ENCODE data around the gene VRK1.

VRK1 gene

DNA sequence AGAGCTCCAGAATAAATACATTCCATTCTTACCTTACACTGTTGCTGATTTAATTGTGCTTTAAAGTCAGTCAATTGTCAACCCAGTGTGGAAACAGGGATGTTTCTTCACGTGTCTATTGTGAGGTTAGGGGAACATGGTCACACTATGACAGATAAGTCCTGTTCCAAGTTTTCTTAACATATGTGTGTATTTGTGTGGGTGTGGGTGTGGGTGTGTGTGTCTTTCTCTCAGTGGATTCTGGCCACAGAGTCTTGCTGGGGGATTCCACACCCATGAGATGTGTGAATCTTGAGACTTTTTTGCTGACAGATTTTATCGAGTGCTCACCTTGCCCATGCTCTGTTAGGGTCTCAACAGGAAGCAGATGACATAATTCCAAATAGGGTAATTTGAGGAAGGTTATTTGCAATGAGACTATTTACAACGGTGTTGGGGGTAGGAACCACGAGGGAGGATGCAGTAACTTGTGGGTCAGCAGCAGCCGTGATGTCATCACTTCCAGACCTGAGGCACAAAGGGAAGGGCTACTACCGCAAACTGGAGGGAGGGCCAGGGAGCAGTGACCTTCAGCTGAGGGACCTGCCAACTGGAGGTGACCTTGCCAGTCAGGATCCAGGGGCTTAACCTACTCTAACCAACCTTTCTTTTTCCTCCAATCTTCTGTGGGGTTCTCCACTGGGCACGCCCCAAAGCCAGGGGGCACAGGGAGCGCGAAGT lies 1.9 kb upstream of the VRK1 start:
- DNase-seq (ENCODE audit: low read depth, low spot score): no peak
- H3K4me3 ChIP-seq: no peak overlapping the region
- H3K9ac ChIP-seq (ENCODE audit: insufficient read length): no peak overlapping the region
- no peak for TF ChIP-seq FOXP2 (optimal IDR thresholded peaks at IDR 0.05; ENCODE audit: control extremely low read depth, extremely low read length, insufficient read depth)
- TF ChIP-seq EZH2 (IDR thresholded peaks at IDR 0.05): no peak
- TF ChIP-seq POLR2AphosphoS5 (IDR thresholded peaks at IDR 0.05; ENCODE audit: borderline replicate concordance, low read depth, low read length): no peak
- no peaks in the 10 kb centered on the region for H3K36me3 ChIP-seq (ENCODE audit: insufficient read depth, low read length)
- H3K9me3 ChIP-seq (ENCODE audit: low read depth, low read length): no peaks in the 10 kb centered on the region
- no peak overlapping the region for H3K27ac ChIP-seq

DNA sequence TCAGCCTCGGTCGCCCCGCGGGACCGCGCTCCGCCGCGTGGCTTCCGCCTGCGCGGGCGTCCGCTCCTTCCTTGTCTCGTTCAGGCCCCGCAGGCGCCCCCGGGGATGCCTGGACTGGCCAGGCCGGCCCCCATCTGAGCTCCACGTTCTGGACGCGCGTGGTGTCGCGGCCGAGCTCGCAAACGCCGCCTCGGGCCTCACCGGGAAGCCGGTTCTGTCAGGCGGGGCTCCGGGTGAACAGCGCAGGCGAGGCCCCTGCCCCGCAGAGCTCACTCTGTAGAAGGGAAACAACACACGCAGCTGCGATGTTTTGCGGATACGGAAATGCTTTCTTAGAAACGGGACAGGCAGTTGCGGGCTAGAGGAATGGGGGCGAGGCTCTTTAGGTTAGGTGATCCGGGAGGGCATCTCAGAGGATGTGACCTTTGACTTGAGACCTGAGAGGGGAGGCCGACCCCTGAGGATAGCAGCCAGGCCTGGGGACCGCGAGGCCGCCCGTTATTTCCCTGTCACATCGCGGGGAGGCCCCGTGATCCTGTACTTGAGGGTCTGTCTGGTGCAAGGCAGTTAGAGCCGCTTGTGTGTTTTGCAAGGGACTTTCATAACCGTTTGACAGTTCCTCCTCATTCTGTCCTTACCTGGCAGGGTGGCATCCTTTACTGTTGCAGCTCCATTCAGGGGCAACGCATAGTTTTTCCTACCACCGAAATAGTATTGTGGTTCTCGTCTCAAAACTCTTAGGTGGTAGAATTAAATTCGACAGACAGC lies 584 bp downstream of the VRK1 start:
- peak overlapping the region; percentile 95 for H3K4me3 ChIP-seq
- H3K9me3 ChIP-seq (ENCODE audit: low read depth, low read length): no peaks in the 10 kb centered on the region
- no peak for DNase-seq (ENCODE audit: low read depth, low spot score)
- H3K27ac ChIP-seq: peak overlapping the region; percentile 63; the same call in 1 of the 2 replicates
- no peak for TF ChIP-seq POLR2AphosphoS5 (IDR thresholded peaks at IDR 0.05; ENCODE audit: borderline replicate concordance, low read depth, low read length)
- no peak for TF ChIP-seq EZH2 (IDR thresholded peaks at IDR 0.05)
- no peak for TF ChIP-seq FOXP2 (optimal IDR thresholded peaks at IDR 0.05; ENCODE audit: control extremely low read depth, extremely low read length, insufficient read depth)
- peak overlapping the region; percentile 95 for H3K9ac ChIP-seq (ENCODE audit: insufficient read length)
- no peaks in the 10 kb centered on the region; the same call in 1 of the 2 replicates for H3K36me3 ChIP-seq (ENCODE audit: insufficient read depth, low read length)

DNA sequence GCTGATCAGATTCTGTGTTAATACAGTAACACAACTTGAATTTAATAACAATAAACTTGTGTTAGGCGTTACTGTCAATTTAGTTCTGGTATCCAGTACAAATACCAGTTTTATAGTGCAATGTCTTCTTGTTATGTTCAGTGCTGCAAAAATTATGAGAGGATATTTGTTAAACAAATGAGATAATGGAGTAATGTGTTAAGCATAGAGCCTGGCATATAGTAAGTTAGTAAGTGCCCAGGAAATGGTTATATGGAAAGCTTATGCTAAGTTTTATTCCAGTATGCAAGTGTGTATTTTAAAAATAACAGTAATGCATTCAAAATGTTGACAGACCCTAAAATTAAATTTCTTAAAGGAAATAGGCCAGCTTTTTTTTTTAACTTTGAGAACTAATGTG lies 1.8 kb downstream of the VRK1 start:
- TF ChIP-seq EZH2 (IDR thresholded peaks at IDR 0.05): no peak
- no peak for TF ChIP-seq POLR2AphosphoS5 (IDR thresholded peaks at IDR 0.05; ENCODE audit: borderline replicate concordance, low read depth, low read length)
- no peak for TF ChIP-seq FOXP2 (optimal IDR thresholded peaks at IDR 0.05; ENCODE audit: control extremely low read depth, extremely low read length, insufficient read depth)
- H3K9ac ChIP-seq (ENCODE audit: insufficient read length): peak overlapping the region; percentile 95
- H3K4me3 ChIP-seq: peak overlapping the region; percentile 95
- no peak overlapping the region; the same call in 1 of the 2 replicates for H3K27ac ChIP-seq
- H3K9me3 ChIP-seq (ENCODE audit: low read depth, low read length): no peaks in the 10 kb centered on the region
- no peak for DNase-seq (ENCODE audit: low read depth, low spot score)
- H3K36me3 ChIP-seq (ENCODE audit: insufficient read depth, low read length): no peaks in the 10 kb centered on the region; the same call in 1 of the 2 replicates

DNA sequence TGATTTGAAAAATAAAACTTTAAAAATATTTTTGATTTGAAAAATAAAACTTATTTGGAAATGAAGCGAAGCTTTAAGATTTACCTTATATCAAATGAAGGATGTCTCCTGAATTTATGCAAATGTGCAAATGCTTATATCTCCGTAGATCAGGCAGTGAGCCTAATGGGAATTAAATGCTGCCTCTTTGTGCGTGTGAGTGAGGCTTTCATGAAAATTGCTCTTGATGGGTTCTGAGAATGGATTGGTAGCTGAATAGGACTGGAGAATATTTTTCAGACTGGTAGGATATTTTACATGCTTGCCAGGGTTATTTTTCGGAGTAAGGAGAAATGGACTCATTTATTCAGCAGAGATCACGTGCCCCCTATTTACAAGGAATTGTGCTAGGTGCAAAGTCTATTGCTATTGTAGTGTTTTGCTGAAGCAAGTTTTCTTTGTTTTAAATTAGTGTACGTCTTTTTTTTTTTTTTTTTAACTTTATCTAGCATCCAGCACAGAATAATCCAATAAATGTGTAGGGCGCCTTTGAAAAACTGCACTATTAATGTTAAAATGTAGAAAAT lies 2.4 kb downstream of the VRK1 start:
- TF ChIP-seq EZH2 (IDR thresholded peaks at IDR 0.05): no peak
- no peak for TF ChIP-seq POLR2AphosphoS5 (IDR thresholded peaks at IDR 0.05; ENCODE audit: borderline replicate concordance, low read depth, low read length)
- no peak for TF ChIP-seq FOXP2 (optimal IDR thresholded peaks at IDR 0.05; ENCODE audit: control extremely low read depth, extremely low read length, insufficient read depth)
- no peak for DNase-seq (ENCODE audit: low read depth, low spot score)
- Histone ChIP-seq H3K9me3 (ENCODE audit: low read depth, low read length) (no peaks in the 10 kb centered on the region), H3K36me3 (ENCODE audit: insufficient read depth, low read length) (no peaks in the 10 kb centered on the region; the same call in 1 of the 2 replicates), H3K9ac (ENCODE audit: insufficient read length) (peak overlapping the region; percentile 95), H3K27ac (no peak overlapping the region), H3K4me3 (peak overlapping the region; percentile 95)

DNA sequence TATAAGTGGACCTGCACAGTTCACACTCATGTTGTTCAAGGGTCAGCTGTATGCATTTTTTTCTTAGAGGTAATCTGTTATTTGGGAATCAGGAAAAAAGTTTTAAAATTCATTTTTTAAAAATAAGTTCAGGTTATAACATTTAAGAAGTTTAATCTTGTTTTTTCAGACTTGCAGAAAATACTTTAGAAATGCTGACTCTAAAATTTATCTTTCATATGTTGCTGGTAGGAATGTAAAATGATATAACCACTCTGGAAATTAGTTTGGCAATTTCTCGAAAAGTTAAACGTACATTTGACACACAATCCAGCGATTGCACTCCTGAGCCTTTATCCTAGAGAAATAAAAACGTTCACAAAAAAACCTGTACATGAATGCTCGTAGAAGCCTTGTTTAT lies 4.7 kb downstream of the VRK1 start:
- H3K36me3 ChIP-seq (ENCODE audit: insufficient read depth, low read length): peaks cover 6% of the 10 kb centered on the region
- H3K4me3 ChIP-seq: no peak overlapping the region
- no peak for DNase-seq (ENCODE audit: low read depth, low spot score)
- H3K9ac ChIP-seq (ENCODE audit: insufficient read length): no peak overlapping the region
- H3K27ac ChIP-seq: peak overlapping the region; percentile 32; the same call in 1 of the 2 replicates
- TF ChIP-seq POLR2AphosphoS5 (IDR thresholded peaks at IDR 0.05; ENCODE audit: borderline replicate concordance, low read depth, low read length) (no peak), FOXP2 (optimal IDR thresholded peaks at IDR 0.05; ENCODE audit: control extremely low read depth, extremely low read length, insufficient read depth) (no peak), EZH2 (IDR thresholded peaks at IDR 0.05) (no peak)
- H3K9me3 ChIP-seq (ENCODE audit: low read depth, low read length): no peaks in the 10 kb centered on the region

DNA sequence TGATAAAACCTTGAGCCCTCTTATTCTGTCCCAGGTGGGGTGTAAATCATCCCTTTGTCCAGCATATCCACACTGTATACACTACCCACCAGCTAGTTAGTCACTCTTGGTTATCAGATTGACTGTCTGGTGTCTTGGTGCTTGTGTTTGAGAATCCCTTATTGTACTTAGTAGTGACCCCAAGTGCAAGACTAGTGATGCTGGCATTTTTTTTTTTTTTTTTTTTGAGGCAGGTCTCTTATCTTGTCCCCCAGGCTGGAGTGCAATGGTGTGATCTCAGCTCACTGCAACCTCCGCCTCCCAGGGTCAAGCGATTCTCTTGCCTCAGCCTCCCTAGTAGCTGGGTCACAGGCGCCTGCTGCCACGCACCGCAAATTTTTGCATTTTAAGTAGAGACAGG lies 5.8 kb downstream of the VRK1 start:
- Histone ChIP-seq H3K9me3 (ENCODE audit: low read depth, low read length) (no peaks in the 10 kb centered on the region), H3K9ac (ENCODE audit: insufficient read length) (no peak overlapping the region), H3K27ac (no peak overlapping the region), H3K4me3 (no peak overlapping the region), H3K36me3 (ENCODE audit: insufficient read depth, low read length) (peaks cover 7% of the 10 kb centered on the region)
- no peak for DNase-seq (ENCODE audit: low read depth, low spot score)
- TF ChIP-seq POLR2AphosphoS5 (IDR thresholded peaks at IDR 0.05; ENCODE audit: borderline replicate concordance, low read depth, low read length) (no peak), EZH2 (IDR thresholded peaks at IDR 0.05) (no peak), FOXP2 (optimal IDR thresholded peaks at IDR 0.05; ENCODE audit: control extremely low read depth, extremely low read length, insufficient read depth) (no peak)

DNA sequence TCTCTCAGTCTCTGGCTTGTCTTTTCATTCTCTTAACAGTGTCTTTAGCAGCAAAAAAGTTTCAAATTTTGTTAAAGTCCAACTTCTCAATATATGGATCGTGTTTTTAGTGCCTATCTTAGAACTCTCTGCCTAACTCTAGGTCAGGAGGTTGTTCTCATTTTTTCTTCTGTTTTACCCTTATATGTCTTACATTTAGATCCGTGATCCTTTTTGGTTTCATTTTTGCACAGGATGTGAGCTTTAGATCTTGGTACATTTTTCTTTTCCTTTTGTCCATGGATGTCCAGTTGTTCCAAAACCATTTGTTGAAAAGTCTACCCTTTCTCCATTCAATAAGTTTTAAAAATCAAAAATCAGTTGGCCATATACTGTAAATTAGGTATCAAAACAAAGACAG lies 6.8 kb downstream of the VRK1 start:
- H3K9ac ChIP-seq (ENCODE audit: insufficient read length): no peak overlapping the region
- peaks cover 11% of the 10 kb centered on the region for H3K36me3 ChIP-seq (ENCODE audit: insufficient read depth, low read length)
- no peaks in the 10 kb centered on the region for H3K9me3 ChIP-seq (ENCODE audit: low read depth, low read length)
- DNase-seq (ENCODE audit: low read depth, low spot score): no peak
- H3K4me3 ChIP-seq: no peak overlapping the region
- H3K27ac ChIP-seq: peak overlapping the region; percentile 35; the same call in 1 of the 2 replicates
- TF ChIP-seq FOXP2 (optimal IDR thresholded peaks at IDR 0.05; ENCODE audit: control extremely low read depth, extremely low read length, insufficient read depth): no peak
- no peak for TF ChIP-seq POLR2AphosphoS5 (IDR thresholded peaks at IDR 0.05; ENCODE audit: borderline replicate concordance, low read depth, low read length)
- no peak for TF ChIP-seq EZH2 (IDR thresholded peaks at IDR 0.05)

DNA sequence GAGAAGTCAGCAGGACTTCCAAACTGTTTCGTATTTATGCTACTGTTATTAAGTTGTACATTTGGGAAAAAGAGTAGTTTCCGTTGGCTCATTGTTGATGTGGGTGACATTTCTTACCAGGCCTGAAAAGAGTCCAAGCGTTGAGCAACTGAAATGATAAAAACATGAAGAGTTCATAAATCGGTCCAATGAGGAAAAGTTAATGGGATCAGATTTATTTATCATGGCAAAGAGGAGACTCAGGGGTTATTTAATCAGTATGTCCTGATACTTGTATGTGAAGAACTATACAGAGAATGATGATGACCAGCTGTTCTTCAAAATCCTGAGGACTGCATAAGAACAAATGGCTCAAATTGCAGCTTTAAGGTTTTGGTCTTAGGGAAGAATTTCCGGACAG lies 7.7 kb downstream of the VRK1 start:
- Histone ChIP-seq H3K9me3 (ENCODE audit: low read depth, low read length) (no peaks in the 10 kb centered on the region), H3K36me3 (ENCODE audit: insufficient read depth, low read length) (peaks cover 18% of the 10 kb centered on the region), H3K9ac (ENCODE audit: insufficient read length) (no peak overlapping the region), H3K27ac (peak overlapping the region; percentile 35; the same call in 1 of the 2 replicates), H3K4me3 (peak overlapping the region; percentile 1)
- no peak for TF ChIP-seq FOXP2 (optimal IDR thresholded peaks at IDR 0.05; ENCODE audit: control extremely low read depth, extremely low read length, insufficient read depth)
- no peak for TF ChIP-seq EZH2 (IDR thresholded peaks at IDR 0.05)
- no peak for TF ChIP-seq POLR2AphosphoS5 (IDR thresholded peaks at IDR 0.05; ENCODE audit: borderline replicate concordance, low read depth, low read length)
- DNase-seq (ENCODE audit: low read depth, low spot score): no peak

Measured in SK-N-MC (cell line).